ENCODE results near the gene JAM3.
"Not testable (repeated sequence)": the region's sequence is repeated elsewhere in the genome, so short reads cannot be mapped to it uniquely, and the experiment has no call there.

JAM3 gene

GRCh38 chr11:134181707-134182106 lies 112.8 kb downstream of the JAM3 start:
- Mint-ChIP-seq H3K4me3 (no peak overlapping the region), H3K36me3 (peaks cover 57% of the 10 kb centered on the region), H3K9me3 (no peaks in the 10 kb centered on the region), H3K27me3 (no peaks in the 10 kb centered on the region), H3K27ac (no peak overlapping the region), H3K4me1 (no peaks in the 10 kb centered on the region)
- no peak for ATAC-seq

GRCh38 chr11:134188092-134188491 lies 119.2 kb downstream of the JAM3 start:
- H3K9me3 Mint-ChIP-seq, H3K4me3 Mint-ChIP-seq, H3K27me3 Mint-ChIP-seq, ATAC-seq, H3K27ac Mint-ChIP-seq, H3K4me1 Mint-ChIP-seq: not testable (repeated sequence)
- H3K36me3 Mint-ChIP-seq: peaks cover 79% of the 10 kb centered on the region

DNA sequence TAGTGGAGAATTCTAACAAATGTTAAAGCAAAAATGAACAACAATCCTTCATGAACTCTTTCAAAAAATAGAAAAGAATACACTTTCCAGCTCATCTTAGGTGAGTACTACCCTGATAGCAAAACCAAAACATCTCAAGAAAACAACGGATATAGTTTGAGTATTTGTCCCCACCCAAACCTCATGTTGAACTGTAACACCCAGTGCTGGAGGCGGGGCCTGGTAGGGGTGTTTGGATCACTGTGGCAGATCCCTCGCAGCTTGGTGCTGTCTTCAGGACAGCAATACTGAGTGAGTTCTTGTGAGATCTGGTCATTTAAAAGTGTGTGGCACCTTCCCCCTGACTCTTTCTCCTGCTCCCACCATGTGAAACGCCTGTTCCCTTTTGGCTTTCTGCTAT lies 127.9 kb downstream of the JAM3 start:
- H3K36me3 Mint-ChIP-seq: peaks cover 70% of the 10 kb centered on the region
- ATAC-seq: no peak
- H3K4me3 Mint-ChIP-seq: no peak overlapping the region

DNA sequence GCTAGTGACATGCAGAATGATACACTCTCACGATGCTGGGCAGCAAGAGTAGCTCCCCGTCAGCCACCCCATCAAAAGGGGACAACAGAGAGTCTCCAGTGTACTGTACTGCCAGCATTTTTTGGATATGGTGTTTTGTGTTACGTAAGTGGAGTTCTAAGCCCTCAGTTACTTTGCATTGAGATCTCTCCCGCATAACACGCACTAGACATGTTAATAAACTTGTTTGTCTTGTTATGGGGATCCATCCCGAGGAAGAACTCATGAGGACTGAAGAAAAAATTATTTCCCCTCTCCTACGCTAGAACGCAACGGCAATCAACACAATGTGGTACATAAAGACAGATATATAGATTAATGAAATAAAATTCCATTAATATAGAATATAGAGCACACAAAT lies 130.7 kb downstream of the JAM3 start:
- Mint-ChIP-seq H3K9me3 (no peaks in the 10 kb centered on the region), H3K36me3 (peaks cover 85% of the 10 kb centered on the region), H3K27me3 (no peaks in the 10 kb centered on the region), H3K4me3 (no peak overlapping the region), H3K27ac (no peak overlapping the region), H3K4me1 (no peaks in the 10 kb centered on the region)
- no peak for ATAC-seq

More for the DNA sequence above, 127.9 kb downstream of the JAM3 start:
- Mint-ChIP-seq H3K27me3 (no peaks in the 10 kb centered on the region), H3K4me1 (no peaks in the 10 kb centered on the region), H3K27ac (no peak overlapping the region), H3K9me3 (no peaks in the 10 kb centered on the region)

- Mint-ChIP-seq H3K9me3 (no peaks in the 10 kb centered on the region), H3K4me1 (no peaks in the 10 kb centered on the region), H3K27ac (no peak overlapping the region), H3K4me3 (no peak overlapping the region), H3K27me3 (no peaks in the 10 kb centered on the region), H3K36me3 (peaks cover 93% of the 10 kb centered on the region)
- no peak for ATAC-seq
These were observed 131.8 kb downstream of the JAM3 start for GRCh38 chr11:134200688-134201087.

Measured in stimulated activated memory B cell treated with anti-CD40 and anti-IgM and Interleukin-4, amounts not matched to agents 10 μg/mL and 1 μg/mL and 100 μg/mL, for 72 hours (primary cell).